ENCODE results near the gene USP37.

GRCh38 chr2:218476676-218477075 is 91.5 kb downstream of the USP37 start:
- TF ChIP-seq YY1 (IDR thresholded peaks at IDR 0.05; ENCODE audit: insufficient read depth, insufficient read length), result no peak
- TF ChIP-seq ZNF274 (IDR thresholded peaks at IDR 0.05; ENCODE audit: low read depth, low read length), result no peak
- no peak for TF ChIP-seq SUZ12 (IDR thresholded peaks at IDR 0.05; ENCODE audit: extremely low read depth, insufficient read depth, insufficient read length)

Data from NT2/D1 (cell line).